SIG-M5 (cell line): ENCODE measurements around the gene FLYWCH1.
"Not testable (repeated sequence)": the region's sequence is repeated elsewhere in the genome, so short reads cannot be mapped to it uniquely, and the experiment has no call there.

Source experiments
- DNase-seq: peaks from one replicate; lab custom pipeline; 2025; lab: John Stamatoyannopoulos, UW

Gene FLYWCH1

DNA sequence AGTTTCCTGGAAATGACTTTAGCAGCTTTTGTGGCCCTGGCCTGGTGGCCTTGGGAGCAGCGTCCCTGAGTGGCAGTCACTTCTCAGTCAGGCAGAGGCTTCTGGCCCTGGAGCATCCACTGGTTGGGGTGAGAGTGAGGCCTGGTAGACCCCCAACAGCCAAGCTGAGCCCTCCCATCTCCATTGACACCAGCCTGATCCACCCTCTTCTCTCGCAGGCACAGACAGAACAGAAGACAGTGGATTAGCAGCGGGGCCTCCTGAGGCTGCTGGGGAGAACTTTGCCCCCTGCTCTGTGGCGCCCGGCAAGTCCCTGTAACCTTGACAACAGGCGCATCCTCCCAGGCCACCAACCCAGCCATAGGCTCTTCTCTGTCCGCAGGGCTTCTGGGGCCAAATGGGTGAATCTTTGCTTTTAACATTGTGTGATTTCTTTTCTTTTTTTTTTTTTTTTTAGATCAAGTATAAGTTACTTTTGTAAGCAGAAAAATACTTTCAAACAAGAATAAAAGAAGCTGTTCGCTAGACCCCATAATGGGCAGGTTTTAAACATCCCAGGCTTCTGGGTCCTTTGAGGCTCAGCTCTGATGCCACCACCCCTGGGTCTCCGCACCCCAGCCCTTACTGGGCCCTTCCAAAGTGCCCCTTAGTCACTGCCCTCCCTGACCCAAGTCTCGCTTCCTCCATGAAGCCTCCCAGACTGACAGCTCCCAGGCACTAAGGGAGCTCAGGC, 12.7 kb upstream of the FLYWCH1 start:
- no peak for DNase-seq

DNA sequence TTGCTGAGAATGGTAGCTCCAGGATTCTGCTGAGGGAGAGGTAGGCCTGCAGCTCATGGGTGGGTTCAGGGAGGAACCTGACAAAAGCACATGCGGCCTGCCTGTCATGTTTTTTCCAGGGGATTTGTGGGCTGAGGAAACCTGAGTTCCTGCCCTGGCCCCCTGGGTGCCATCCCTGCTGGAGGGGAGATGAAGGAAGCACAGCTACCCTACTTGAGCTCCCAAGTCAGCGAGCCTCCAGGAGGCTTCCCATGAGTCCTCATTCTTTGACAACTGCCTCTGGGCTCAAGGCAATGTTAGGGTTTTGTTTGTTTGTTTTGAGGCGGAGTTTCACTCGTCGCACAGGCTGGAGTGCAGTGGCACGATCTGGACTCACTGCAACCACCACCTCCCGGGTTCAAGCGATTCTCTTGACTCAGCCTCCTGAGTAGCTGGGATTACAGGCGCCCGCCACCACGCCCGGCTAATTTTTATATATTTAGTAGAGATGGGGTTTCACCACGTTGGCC, 12.1 kb upstream of the FLYWCH1 start:
- DNase-seq, result no peak

DNA sequence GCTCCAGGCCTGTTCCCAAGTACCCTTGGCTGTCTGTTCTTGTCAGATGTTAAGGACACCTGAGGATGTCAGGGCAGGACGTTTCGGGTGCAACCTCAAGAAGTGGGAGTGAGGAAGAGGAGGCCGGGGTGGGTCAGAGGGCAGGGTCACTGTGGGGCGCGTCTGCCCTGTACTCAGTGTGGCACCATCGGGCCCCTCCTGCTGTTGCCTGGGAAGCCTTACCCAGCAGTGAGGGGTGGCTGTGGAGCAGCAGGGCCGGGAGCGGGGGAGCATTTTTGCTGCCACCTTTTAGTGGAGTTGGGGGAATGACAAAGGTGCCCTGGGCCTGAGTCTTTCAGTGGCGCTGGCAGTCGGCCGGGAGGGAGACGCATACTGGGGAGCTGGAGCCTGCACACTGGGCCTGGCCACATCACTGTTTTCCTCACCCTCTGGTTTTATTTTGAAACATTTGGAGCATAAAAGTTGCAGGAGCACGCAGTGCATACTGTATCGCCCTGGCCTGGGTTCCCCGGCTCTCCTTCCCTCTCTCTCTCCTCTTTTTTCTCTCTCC, 11.1 kb upstream of the FLYWCH1 start:
- no peak for DNase-seq

DNA sequence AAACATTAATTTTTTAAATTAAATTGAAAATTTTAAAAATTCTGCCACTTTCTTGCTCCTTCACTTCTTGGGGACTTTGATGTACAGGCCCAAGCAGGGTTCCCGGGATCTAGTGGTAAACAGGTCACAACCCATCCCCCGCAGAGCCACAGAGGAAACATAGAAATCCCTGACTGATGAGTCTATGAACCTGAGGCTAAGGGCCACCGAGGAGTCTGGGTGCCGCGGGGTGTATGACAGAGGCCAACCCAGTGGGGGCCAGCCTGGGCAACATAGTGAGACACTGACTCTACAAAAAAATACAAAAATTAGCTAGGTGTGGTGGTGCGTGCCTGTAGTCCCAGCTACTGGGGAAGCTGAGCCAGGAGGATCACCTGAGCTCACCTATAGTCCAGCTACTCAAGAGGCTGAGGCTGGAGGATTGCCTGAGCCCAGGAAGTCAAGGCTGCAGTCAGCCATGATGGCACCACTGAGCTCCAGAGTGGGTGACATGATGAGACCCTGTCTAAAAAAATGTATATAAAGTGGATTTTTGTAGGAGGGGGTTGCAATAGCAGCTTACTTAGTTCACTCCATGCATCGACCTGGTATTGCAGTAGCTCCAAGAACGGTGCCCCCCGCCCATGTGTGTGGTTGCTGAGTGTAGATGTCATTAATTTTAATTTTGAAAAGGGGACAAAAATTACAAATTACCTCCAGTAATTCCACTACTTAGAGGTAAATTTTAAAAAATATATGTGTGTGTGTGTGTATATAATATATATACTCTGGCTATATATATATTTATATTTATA, 9.2 kb upstream of the FLYWCH1 start:
- DNase-seq, result no peak

DNA sequence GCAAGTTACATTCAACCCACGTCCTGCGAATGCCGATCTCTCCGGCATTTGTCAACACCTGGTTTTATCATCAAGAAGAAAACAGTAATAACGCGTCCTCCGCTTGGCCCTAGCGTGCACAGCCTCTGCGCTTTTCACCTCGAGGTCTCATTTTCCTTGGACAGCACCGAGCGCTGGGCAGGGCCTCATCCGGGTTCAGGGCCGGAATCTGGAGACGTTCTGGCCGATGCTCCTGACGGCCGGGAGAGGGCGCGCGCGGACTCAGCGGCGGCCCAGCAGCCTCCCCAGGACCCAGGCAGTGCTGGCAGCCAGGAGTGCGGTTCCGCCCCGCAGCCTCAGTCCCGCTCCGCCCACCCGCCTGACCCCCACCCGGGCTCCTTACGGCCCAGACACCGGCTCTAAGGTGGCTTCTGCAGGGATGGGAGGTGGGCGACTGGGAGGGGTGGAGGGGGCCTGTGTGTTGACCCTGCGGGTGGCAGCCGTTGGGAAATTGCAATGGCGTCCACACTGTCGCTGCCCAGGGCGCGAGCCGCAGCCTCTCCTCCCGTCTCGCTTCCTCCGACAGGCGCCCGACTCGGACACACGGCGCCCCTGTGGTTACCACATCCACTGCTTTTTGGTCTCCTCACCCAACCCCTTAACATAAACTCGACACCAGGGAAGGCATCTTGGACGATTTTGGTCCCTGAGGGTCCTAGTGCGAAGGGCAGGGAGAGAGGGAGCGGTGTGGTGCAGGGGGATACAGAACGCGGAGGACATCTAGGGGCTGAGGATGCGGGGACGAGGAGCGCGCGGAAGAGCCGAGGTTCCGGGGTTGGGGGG, 7.4 kb upstream of the FLYWCH1 start:
- no peak for DNase-seq

DNA sequence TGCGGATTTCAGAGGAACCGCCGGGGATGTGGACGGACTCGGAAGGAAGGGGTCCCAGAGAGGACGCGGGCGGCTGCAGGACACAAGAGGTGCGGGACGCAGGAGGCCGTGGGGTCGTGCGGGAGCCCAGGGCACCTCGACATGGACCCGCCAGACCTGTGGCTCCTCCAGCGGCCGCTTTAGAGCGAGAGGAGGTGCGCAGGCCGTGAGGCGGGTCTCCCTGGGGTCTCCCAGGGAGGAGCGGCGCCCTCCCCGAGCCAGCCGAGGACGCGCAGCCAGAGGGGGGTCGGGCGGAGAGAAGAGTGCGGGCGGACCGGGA, 6.8 kb upstream of the FLYWCH1 start:
- DNase-seq, result no peak

DNA sequence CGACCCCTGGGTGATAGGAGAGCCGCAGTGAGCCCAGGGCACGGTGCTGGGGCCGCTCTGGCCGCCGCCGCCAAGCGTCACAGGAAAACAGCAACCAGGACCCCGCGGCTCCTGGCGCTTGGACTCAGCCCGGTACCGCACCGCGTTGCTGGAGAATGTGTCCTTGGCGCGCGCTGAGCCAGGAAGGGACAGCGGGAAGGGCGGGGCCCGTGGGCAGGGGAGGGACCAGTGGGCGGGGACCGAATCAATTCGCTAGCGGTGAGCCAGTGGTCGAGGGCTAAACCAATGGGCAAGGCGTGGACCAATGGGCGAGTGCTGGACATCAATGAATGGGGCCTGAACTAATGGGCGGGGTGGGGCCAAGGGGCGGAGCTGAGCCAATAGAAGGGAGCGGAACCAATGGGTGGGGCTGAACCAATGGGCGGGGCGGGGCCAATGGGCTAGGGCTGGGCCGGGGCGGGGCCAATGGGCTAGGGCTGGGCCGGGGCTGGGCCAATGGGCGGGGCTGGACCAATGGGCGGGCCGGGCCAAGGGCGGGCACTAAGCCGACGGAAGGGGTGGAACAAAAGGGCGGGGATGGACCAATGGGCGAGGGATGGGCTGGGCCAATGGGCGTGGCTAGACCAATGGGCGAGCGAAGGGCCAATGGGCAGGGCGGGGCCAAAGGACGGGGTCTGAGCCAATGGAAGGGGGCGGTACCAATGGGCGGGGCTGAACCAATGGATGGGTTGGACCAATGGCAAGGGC, 6.3 kb upstream of the FLYWCH1 start:
- DNase-seq, result peak; percentile 71

DNA sequence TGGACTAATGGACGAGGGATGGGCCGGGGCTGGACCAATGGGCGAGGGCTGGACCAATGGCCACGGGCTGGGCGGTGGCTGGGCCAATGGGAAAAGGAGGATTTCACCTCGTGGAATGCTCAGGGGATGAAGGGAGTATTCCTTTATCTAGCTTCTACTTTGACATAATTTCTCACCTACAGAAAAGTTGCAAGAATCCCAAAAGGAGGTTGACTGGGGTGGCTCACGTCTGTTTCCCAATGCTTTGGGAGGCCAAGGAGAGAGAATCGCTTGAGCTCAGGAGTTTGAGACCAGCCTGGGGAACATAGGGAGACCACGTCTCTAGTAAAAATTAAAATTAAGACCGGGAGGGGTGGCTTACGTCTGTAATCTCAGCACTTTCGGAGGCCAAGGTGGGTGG, 5.7 kb upstream of the FLYWCH1 start:
- DNase-seq, result no peak

DNA sequence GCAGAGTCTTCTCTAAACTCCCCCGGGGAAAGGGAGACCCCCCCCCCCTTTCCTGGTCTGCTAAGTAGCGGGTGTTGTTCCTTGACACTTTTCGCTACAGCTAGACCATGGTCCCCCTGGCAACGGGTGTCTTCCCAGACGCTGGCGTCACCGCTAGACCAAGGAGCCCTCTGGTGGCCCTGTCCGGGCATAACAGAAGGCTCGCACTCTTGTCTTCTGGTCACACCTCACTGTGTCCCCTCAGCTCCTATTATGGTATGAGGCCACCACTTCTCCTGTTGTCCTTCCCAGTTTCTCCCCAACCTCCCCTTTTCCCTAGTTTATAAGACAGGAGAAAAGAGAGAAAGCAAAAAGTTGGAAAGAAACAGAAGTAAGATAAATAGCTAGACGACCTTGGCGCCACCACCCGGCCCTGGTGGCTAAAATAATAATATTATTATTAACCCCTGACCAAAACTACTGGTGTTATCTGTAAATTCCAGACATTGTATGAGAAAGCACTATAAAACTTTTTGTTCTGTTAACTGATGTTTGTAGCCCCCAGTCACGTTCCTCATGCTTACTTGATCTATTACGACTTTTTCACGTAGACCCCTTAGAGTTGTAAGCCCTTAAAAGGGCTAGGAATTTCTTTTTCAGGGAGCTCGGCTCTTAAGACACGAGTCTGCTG, 4.5 kb upstream of the FLYWCH1 start:
- DNase-seq, result not testable (repeated sequence)

DNA sequence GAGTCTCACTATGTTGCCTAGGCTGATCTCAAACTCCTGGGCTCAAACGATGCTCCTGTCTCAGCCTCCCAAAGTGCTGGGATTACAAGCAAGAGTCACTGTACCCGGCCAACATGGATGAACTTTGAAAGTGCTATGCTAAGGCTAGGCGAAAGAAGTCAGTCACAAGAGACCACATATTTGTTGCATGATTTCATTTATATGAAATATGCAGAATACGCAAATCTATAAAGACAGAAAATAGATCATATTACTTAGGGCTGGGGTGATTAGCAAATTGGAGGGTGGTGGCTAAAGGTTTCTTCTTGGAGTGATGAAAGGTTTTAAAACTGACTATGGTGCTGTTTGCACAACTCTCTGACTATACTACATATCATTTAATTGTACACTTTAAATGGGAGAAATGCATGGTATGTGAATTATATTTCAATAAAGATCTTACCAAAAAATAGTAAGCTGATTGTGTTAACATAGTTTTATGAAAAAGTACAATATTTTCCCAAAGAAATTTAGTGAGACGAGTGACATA, 1.2 kb upstream of the FLYWCH1 start:
- DNase-seq, result no peak

DNA sequence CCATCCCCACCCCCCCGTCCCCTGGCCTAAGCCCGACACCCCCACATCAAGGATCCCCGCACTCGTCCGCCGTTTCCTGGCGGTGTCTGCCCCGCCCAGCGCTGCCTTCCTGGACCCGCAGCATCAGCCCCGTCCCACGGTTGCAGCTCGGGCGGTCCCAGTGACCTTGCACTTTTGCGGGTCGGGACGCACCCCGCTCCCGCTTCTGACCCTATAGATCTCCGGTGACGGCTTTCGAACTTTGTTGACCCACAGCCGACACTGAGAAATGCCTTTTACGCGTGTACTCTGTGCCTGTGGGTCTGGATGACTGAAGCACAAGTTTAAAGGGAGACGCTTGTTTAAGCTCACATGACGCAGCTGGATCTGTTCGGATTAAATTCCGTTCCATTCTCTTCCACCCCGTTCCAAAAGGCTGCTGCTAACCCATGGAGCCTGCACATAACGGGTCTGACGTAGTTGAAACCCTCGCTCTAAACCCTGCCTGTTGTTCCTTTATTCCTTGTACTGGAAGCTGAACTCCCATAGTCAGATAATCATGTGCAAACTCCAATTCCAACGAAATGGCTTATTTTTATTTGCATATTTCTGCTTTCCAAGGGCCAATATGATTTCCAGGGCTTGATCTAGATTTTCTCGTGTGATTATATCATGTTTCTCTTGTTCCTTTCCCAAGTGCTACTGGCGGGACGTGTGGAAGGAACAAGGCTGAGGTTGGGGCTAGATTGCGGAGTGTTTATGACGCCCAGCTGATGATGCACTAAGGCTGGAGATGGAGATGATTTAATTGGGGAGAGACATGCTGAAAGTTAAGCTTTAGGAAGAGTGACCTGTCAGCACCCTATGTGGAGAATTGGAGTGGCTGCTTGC, 834 bp downstream of the FLYWCH1 start:
- no peak for DNase-seq

DNA sequence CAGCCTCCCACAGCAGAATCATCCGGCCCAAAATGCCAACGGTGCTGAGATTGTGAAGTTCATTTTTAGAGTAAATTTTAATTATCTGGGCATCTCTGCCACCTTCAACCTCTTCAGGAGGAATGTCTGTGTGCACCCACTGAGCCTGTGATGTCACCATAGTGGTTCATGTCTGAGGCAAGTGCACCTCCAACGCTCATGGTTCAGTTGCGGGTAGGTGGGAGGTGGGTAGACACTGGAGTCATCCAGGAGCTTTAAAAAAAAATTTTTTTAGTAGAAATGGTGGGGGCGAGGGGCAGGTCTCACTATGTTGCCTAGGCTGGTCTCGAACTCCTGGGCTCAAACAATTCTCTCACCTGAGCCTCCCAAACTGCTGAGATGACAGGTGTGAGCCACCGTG, 1.9 kb downstream of the FLYWCH1 start:
- DNase-seq, result no peak

DNA sequence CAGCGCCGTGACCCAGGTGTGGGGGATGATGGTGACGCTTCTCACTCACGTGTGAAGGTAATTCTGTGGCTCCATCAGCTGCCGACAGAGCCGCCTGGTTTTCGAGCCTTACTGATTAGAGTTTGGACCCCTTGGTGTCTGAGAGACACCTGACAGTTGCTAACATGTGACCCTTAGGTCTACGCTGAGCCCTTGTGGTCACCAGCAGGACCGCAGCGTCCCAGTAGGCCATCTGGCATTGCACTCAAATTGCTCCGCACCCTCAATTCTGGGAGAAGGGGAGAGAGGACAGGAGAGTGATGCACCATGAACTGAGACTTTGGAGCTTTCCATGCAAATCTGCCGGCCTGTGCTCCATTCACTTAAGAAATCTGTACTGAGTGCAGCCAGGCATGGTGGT, 2.5 kb downstream of the FLYWCH1 start:
- DNase-seq, result no peak

DNA sequence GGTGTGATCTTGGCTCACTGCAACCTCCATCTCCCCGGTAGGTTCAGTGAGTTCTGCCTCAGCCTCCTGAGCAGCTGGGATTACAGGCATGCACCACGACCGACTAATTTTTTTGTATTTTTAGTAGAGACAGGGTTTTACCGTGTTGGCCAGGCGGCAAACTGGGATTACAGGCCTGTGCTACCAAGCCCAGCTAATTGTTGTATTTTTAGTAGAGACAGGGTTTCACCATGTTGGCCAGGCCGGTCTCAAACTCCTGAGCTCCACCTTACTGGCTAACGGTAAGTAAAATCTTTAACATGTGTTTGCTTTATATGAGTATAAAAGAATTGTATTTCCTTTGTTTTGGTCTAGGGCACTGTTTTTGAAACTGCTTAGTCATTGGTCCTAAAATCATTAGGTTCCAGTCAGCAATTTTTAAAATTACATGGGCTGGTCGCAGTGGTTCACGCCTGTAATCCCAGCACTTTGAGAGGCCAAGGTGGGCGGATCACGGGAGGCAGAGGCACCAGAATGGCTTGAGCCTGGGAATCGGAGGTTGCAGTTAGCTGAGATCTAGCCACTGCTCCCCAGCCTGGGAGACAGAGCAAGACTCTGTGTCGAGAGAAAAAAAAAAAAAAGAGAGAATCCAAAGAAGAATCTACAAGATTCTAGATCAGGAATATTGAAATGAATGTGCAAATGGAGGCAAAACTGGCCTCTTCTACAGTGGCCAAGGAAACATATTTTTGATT, 3.6 kb downstream of the FLYWCH1 start:
- DNase-seq, result no peak

DNA sequence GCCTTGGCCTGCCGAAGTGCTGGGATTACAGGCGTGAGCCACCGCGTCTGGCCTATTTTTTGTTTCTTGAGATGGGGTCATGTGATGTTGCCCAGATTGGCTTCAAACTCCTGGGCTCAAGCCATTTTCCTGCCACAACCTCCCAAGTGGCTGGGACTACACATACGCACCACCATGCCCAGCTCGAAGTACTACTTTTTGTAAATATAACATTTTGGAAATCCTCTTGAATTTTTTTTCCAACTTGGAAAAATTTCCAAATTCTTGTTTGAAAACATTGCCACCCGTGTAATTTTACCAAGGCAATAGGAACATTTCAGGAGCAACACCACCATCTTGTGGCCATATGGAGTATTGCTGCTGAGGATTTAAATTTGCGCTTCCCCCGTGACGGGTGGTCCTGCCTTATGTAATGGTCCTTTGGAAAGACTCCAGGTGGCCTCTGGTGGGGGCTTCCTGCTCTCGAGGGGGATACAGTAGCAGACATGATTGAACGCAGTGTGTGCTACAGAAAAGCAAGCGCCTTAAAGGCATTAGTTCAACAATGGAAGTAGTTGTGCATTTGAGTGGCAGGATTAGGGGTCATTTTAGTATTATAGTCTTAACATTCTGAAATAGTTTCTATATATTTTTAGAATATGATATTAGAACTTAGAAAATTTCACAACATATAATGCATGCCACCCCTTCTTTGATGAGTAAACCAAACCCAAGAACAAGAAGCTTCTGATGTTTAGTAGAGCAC, 8.0 kb downstream of the FLYWCH1 start:
- no peak for DNase-seq

DNA sequence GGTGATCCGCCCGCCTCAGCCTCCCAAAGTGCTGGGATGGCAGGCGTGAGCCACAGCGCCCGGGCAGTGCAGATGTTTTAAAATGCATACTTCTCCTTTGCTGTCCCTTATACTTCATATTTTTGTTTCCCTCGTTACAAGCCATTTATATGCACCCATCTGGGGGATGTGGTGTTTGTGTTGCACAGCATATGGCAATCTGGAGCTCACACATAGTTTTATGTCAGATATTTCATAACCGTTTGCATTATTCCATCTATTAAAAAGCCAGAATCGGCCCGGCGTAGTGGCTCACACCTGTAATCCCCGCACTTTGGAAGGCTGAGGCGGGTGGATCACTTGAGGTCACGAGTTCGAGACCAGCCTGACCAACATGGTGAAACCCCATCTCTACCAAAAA, 11.8 kb downstream of the FLYWCH1 start:
- DNase-seq, result no peak

DNA sequence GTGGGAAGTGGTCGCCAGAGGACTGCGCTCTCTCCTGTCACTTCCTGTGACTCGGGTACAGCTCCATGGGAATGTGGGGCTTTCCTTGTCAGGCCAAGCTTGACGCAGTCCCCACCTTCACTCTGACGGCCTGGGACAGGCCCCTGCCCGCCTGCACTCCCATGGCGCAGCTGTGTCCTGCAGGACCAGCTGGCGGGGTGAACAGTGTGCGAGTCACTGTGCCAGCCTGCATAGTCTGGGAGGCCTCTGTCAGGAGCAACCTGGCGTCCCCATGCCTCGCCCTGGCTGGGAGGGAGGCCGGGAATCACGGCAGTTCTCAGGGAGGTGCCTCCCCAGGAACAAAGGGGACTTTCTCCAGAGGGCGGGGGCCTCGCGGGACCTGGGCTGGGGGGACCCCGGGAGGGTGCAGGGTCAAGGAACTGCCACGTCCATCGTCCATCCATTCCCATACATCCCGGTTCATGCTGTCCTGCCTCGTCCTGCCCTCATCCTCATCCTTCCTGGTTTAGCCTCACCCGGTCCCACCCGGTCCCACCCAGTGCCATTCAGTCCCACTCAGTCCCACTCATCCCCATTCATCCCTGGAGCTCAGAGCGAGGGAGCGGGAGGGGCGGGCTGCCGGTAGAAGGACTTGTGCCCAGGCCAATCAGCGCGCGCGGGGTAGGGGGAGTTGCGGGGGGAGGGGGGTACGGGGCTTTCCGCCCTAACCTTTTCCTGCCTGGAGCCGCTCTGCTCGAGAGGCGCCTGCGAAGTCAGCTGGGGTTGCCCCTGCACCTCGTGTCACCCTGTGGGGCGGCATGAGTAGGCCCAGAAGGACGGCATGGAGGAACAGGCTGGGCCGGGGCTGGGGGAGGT, 13.4 kb downstream of the FLYWCH1 start:
- no peak for DNase-seq
